Left renal cortex interstitium (tissue), 4 donors: ENCODE data around the gene TLR5. TPM values are rescaled to one million over a fixed set of nuclear protein-coding genes. Genes with fewer than 3 reads are reported as not detected.
"Not testable (repeated sequence)": the region's sequence is repeated elsewhere in the genome, so short reads cannot be mapped to it uniquely, and the experiment has no call there.

ENCODE experiments used
- DNase-seq, 4 donors: peaks; one replicate each; pipeline ENCODE4 v3.0.0-alpha.2; 2013; ENCODE audit warnings: low read depth in 4 of 4, low spot score in 2 of 4, missing footprints in 1 of 4
- polyA plus RNA-seq, 4 donors: library from polyadenylated mRNA; unstranded; fragments of 120-200 nt; gene quantifications; one replicate each; pipeline ENCODE4 v1.2.1, GENCODE V29; 2013; ENCODE audit not compliant: insufficient read length in 4 of 4

TLR5 gene
- polyA plus RNA-seq: 1 to 10 TPM; 4.7 to 7.4 (median 5.6) TPM

DNA sequence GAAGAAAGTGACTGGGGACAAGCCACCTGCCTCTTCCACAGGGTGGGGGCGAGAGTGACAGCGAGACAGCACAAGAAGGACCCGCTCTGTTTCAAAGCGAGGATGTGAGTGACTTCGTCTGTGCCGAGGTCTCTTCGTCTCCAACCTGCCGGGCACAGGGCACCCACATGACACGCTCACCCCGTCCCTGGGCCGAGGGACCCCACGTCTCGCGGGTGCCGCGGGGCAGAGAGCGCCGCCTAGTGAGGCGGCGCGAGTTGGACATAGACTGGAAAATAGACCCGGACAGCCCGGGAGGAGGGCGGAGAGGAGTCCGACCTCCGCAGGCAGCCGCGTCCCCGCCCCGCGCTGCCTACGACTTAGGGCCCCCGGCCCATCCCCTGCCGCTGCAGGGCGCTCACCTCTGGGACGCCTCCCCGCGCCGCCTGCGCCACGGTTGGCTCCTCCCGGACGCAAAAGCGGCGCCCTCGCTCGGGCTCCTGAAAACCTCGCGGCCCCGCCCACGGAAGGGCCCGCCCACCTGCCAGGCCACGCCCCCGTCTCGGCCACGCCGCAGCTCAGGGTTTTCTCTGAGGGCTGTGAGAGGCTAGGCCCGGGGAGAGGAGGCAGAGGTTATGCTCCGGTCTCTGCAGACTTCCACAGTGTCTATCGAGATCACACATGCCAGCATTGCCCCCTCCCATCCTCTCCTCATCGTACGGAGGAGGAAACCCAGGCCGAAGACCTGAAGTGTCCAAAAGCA, at the start of gene TLR5:
Gene TLR5 (minus strand): TSS at position 454 of the 742 bp plus-strand sequence. CDS start 30,217 bp downstream, outside the sequence.
- DNase-seq: peak in 1 of 4 donors; percentile 68

GRCh38 chr1:223189903-223190724, 47.1 kb upstream of the TLR5 start:
- no peak for DNase-seq

DNA sequence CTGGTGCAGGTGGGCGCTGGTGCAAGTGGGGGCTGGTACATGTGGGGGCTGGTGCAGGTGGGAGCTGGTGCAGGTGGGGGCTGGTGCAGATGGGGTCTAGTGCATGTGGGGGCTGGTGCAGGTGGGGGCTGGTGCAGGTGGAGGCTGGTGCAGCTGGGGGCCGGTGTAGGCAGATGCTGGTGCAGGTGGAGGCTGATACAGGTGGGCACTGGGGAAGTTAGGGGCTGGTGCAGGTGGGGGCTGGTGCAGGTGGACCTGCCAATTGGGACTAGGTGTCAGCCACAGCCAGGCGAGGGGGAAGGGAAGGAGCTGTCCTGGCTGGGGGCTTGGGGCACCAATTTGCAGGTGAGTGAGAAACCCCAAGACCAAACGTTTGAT, 46.5 kb upstream of the TLR5 start:
- DNase-seq: no peak

- no peak for DNase-seq
Measured at GRCh38 chr1:223188618-223189356, 45.7 kb upstream of the TLR5 start.

- DNase-seq: no peak
Measured at GRCh38 chr1:223186800-223187199, 43.8 kb upstream of the TLR5 start.

DNA sequence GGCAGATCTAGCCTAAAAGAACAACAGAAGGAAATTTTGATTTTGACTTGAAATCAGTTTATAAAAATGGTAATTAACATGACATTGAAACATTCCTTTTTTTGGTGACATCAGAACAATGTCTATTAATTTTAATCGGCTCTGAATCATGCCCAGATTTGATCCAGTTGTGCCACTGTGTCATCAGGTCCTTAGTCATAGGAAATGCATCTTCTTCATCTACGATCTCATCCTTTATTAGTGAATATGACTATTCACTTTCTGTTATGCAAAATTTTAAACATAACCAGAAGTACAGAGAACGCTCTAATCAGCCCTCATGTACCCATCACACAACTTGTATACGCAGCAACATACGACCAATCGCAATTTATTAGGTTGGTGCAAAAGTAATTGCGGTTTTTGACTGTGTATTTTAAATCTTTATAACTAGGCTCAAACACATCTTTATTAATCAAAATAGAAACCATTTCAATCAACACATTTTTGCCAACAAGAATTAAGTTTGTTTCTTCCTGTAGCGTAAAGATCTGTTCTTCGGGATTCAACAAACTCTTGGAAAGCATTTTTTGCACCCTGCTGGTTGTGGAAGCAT, 40.3 kb upstream of the TLR5 start:
- DNase-seq: no peak

- DNase-seq: no peak
Measured at GRCh38 chr1:223180731-223181321, 37.8 kb upstream of the TLR5 start.

DNA sequence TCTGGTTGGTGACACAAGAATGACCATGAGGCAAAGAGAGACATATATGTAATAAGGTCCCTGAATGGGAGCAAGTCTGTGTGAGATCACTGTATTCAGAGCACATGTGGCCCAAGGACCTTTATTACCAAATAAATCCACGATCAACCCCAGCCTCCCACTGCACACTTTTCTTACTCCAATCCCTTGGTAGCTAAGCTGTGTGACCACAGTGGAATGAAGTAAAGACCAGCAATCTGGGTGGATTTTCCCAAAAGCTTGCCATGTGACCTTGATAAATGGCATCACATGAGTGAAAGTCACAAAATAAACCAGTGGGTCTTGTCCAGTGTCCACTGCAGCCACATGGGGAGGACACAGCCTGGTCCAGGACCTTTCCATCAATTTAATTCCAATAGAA, 36.7 kb upstream of the TLR5 start:
- no peak for DNase-seq

GRCh38 chr1:223179280-223179679, 36.2 kb upstream of the TLR5 start:
- DNase-seq: no peak

DNA sequence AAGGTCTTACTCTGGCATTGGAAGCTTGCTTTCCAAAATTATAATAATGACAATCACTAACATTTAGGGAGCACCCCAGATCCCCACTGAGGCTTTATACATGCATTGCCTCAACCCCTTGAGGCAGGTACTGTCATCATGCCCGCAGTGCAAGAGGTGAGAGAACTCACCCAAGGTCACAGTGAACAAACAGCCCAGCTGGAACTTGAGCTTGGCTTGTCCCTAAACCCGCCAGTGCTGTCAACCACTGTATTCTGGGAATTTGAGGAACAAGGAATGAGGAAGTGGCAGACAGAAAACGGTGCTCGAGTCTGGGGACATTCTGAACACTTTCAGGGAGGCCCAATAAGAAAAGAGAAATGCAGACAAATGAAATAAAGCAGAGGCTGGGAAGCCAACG, 34.6 kb upstream of the TLR5 start:
- DNase-seq: no peak

- DNase-seq: no peak
Measured at GRCh38 chr1:223176437-223176836, 33.4 kb upstream of the TLR5 start.

- DNase-seq: no peak
Measured at GRCh38 chr1:223175633-223176032, 32.6 kb upstream of the TLR5 start.

DNA sequence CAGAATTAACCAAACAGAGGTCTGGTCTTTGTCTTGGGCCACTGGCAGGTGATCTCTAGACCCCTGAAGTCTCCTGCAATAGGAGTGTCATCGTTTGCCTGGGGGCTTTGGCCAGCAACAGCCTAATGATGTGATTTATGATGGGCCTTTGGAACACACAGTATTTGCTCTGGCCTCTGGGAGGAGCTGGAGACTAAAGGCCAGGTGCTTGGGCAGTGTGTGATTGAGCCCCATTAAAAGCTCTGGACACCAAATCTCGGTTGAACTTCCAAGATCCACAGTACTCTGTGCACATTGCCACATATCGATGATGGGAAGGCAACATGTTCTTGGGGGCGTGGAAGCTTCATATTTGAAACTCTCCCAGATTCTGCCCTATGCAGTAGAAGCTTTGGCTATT, 32.0 kb upstream of the TLR5 start:
- no peak for DNase-seq

DNA sequence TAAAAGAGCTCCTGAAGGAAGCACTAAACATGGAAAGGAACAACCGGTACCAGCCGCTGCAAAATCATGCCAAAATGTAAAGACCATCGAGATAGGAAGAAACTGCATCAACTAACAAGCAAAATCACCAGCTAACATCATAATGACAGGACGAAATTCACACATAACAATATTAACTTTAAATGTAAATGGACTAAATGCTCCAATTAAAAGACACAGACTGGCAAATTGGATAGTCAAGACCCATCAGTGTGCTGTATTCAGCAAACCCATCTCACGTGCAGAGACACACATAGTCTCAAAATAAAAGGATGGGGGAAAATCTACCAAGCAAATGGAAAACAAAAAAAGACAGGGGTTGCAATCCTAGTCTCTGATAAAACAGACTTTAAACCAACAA, 26.4 kb upstream of the TLR5 start:
- DNase-seq: not testable (repeated sequence)

- no peak for DNase-seq
Measured at GRCh38 chr1:223161321-223161720, 18.3 kb upstream of the TLR5 start.

- no peak for DNase-seq
Measured at GRCh38 chr1:223156343-223156742, 13.3 kb upstream of the TLR5 start.

GRCh38 chr1:223155153-223155552, 12.1 kb upstream of the TLR5 start:
- no peak for DNase-seq

GRCh38 chr1:223153177-223154119, 10.4 kb upstream of the TLR5 start:
- no peak for DNase-seq

- no peak for DNase-seq
Measured at GRCh38 chr1:223152399-223152798, 9.4 kb upstream of the TLR5 start.
